Ovary (tissue), 3 donors: ENCODE results near the gene EIF4E.

Source experiments
- POLR2A ChIP-seq: fragments of 450-650 bp; IDR thresholded peaks from one replicate; pipeline ENCODE4 v1.6.1; 2017; ENCODE audit warnings: antibody characterized with exemption, mild to moderate bottlenecking, moderate library complexity
- TF ChIP-seq, protein P1 (sequence below), 3 donors: fragments of 450-650 bp in 2 of 3; fragments of 200-600 bp in 1 of 3; IDR thresholded peaks; one replicate each; pipeline versions ENCODE4 v1.5.1 to v1.8.0; 2016 to 2022; ENCODE audit warnings: antibody characterized with exemption in 3 of 3, mild to moderate bottlenecking in 1 of 3
- donor health status: DM: no; HTN: no; CAD: no.

DNA sequence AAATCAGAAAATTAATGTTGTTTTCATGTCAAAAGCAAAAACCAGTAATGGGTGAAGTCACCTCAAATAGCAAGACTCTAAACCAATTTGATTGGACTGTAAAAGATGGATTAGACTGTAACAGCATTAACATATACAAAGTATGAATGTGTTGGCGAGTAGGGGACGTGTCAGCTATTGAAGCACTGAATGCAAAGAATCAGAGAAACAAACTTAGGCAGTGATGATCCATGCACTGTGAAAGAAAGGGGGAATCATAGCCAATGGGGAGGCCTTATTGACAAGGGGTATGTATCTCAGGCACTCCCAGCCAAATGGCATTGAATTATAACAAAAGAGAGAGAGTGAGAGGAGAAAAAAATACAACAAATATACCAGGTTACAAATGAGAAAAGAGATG lies 30.5 kb upstream of the EIF4E start:
- TF ChIP-seq, protein P1, sequence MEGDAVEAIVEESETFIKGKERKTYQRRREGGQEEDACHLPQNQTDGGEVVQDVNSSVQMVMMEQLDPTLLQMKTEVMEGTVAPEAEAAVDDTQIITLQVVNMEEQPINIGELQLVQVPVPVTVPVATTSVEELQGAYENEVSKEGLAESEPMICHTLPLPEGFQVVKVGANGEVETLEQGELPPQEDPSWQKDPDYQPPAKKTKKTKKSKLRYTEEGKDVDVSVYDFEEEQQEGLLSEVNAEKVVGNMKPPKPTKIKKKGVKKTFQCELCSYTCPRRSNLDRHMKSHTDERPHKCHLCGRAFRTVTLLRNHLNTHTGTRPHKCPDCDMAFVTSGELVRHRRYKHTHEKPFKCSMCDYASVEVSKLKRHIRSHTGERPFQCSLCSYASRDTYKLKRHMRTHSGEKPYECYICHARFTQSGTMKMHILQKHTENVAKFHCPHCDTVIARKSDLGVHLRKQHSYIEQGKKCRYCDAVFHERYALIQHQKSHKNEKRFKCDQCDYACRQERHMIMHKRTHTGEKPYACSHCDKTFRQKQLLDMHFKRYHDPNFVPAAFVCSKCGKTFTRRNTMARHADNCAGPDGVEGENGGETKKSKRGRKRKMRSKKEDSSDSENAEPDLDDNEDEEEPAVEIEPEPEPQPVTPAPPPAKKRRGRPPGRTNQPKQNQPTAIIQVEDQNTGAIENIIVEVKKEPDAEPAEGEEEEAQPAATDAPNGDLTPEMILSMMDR (IDR thresholded peaks at IDR 0.05): no peak
- no peak for TF ChIP-seq POLR2A
